Gastrocnemius medialis (tissue), 4 donors: Measurements from ENCODE around the gene SMG5. TPM values are rescaled to one million over a fixed set of nuclear protein-coding genes. Genes with fewer than 3 reads are reported as not detected.

Experiments
- ATAC-seq, 2 donors: fragments of 150-250 bp; one replicate each; pipeline ENCODE4 v1.9.1; 2016
- DNase-seq, 2 donors: peaks; one replicate each; pipeline ENCODE4 v3.0.0-alpha.2; 2019
- H3K27ac ChIP-seq, 4 donors: fragments of 200-600 bp; sonication (generic); 1 replicate in 1 of 4; 2 replicates in 3 of 4; pipeline ENCODE4 v1.5.1; 2016 to 2018; ENCODE audit warnings: mild to moderate bottlenecking in 2 of 4, moderate library complexity in 1 of 4
- H3K27me3 ChIP-seq, 3 donors: fragments of 200-600 bp; sonication (generic) in 2 of 3; 1 replicate in 1 of 3; 2 replicates in 2 of 3; pipeline versions ENCODE4 v1.5.1 to v1.6.0; 2016 to 2019; ENCODE audit warnings: mild to moderate bottlenecking in 1 of 3, moderate library complexity in 1 of 3
- H3K36me3 ChIP-seq, 2 donors: fragments of 200-600 bp; sonication (generic) in 1 of 2; one replicate each; pipeline ENCODE4 v1.5.1; 2017 to 2018
- H3K4me1 ChIP-seq, 2 donors: fragments of 200-600 bp; sonication (generic) in 1 of 2; one replicate each; pipeline ENCODE4 v1.5.1; 2016 to 2017; ENCODE audit warnings: mild to moderate bottlenecking in 2 of 2
- H3K4me3 ChIP-seq, 4 donors: fragments of 200-600 bp; sonication (generic) in 3 of 4; 1 replicate in 1 of 4; 2 replicates in 3 of 4; pipeline ENCODE4 v1.5.1; 2016 to 2019; ENCODE audit warnings: mild to moderate bottlenecking in 2 of 4
- H3K9me3 ChIP-seq, 3 donors: fragments of 200-600 bp; sonication (generic) in 2 of 3; 1 replicate in 1 of 3; 2 replicates in 2 of 3; pipeline ENCODE4 v1.5.1; 2016 to 2019
- CTCF ChIP-seq, 5 experiments: fragments of 450-650 bp in 3 of 5; fragments of 200-600 bp in 2 of 5; sonication (generic) in 2 of 5; IDR thresholded peaks in 4 of 5; conservative IDR thresholded peaks in 1 of 5; 1 replicate in 4 of 5; 2 replicates in 1 of 5; pipeline ENCODE4 v1.5.1; 2016 to 2019; ENCODE audit warnings: antibody characterized with exemption in 5 of 5, mild to moderate bottlenecking in 3 of 5, moderate library complexity in 3 of 5
- POLR2A ChIP-seq, 2 donors: fragments of 450-650 bp; IDR thresholded peaks; one replicate each; pipeline ENCODE4 v1.6.1; 2017; ENCODE audit warnings: antibody characterized with exemption in 2 of 2, mild to moderate bottlenecking in 2 of 2, moderate library complexity in 2 of 2
- in situ Hi-C, 4 donors: fragments of 200-750 bp; cut with MboI; loops; one replicate each; pipeline versions ENCODE4 v1.15.0 to v1.8.0; 2017; ENCODE audit warnings: low sequenced_read_pairs in 4 of 4
- intact Hi-C: fragments of 100-400 bp; cut with DNase I; formaldehyde crosslinking; loops from one replicate; pipeline ENCODE4 v1.15.1; 2023; ENCODE audit warnings: low total_unique reads
- total RNA-seq, 4 donors: library from RNA; depleted of rRNA; stranded (reverse); fragments of >200 nt; gene quantifications; one replicate each; pipeline versions ENCODE4 v1.1.0 to v1.2.3, GENCODE V29; 2016

The SMG5 gene
- total RNA-seq, 4 donors from 2014 or later: 47.4 to 83.1 (median 62.7) TPM

DNA sequence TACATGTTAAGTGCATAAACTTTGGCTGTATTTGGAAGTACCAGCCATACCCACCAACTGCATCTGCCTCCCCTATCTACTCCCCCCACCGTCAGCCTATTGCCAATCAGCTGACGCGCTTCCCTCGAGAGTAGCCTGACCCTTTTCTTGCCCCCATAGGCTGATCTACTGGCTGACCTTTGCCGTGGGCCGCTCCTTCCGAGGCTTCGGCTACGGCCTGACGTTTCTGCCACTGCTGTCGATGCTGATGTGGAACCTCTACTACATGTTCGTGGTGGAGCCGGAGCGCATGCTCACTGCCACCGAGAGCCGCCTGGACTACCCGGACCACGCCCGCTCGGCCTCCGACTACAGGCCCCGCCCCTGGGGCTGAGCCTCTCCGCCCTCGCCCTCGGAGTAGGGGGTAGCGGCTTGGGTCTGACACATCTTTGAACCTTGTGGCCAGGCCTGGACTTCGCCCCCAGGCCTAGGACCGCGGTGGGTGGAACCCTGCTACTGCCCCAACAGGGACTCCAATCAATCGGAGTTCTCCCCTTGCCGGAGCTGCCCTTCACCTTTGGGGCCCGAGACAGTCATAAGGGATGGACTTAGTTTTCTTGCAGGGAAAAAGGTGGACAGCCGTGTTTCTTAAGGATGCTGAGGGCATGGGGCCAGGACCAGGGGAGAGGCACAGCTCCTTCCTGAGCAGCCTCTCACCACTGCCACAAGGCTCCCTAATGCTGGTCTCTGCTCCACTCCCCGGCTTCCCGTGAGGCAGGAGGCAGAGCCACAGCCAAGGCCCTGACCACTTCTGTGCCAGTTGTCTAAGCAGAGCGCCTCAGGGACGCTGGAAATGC, 8.8 kb upstream of the SMG5 start:
- no peaks in the 10 kb centered on the region for H3K27me3 ChIP-seq
- DNase-seq: peak; percentile 74 to 75
- peak; percentile 46 to 55 for ATAC-seq
- peak overlapping the region; percentile 63 to 77 (median 74) for H3K27ac ChIP-seq
- peaks cover 5 to 14% of the 10 kb centered on the region in 2 donors for H3K4me1 ChIP-seq
- H3K4me3 ChIP-seq: peak overlapping the region; percentile 43 to 55 (median 47)
- no peaks in the 10 kb centered on the region for H3K36me3 ChIP-seq
- H3K9me3 ChIP-seq: no peaks in the 10 kb centered on the region
- TF ChIP-seq POLR2A (IDR thresholded peaks at IDR 0.05) (peak in 1 of 2 donors; percentile 31), CTCF (IDR thresholded peaks at IDR 0.05 in 4 of 5, conservative IDR thresholded peaks at IDR 0.05 in 1 of 5) (no peak)
- in situ Hi-C loops (no loop called here), intact Hi-C loops (no loop called here)

DNA sequence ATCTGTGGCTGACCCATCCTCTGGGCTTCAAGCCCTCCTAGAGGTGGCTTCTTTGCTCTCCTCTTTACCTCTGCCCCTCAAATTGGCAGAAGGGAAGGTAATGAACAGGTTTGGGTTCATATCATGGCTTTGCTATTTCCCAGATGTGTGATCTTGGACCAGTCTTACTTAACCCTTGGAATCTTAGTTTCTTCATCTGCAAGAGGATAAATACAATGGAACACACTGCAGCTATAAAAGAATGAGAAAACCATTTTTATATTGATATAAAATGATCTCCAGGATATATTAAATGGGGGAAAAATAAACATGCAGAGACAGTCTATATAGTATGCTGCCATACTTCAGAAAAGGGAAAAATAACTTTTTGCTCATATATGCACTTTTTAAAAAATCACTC, 7.2 kb upstream of the SMG5 start:
- Histone ChIP-seq H3K9me3 (no peaks in the 10 kb centered on the region), H3K27me3 (no peaks in the 10 kb centered on the region), H3K4me3 (no peak overlapping the region), H3K36me3 (no peaks in the 10 kb centered on the region), H3K27ac (no peak overlapping the region), H3K4me1 (peaks cover 3 to 6% of the 10 kb centered on the region in 2 donors)
- intact Hi-C loops (no loop called here), in situ Hi-C loops (no loop called here)
- ATAC-seq: no peak
- DNase-seq: no peak
- no peak for TF ChIP-seq POLR2A (IDR thresholded peaks at IDR 0.05)
- TF ChIP-seq CTCF (IDR thresholded peaks at IDR 0.05 in 4 of 5, conservative IDR thresholded peaks at IDR 0.05 in 1 of 5): no peak

- H3K4me1 ChIP-seq: peaks cover 17% of the 10 kb centered on the region in 2 donors
- no peaks in the 10 kb centered on the region for H3K36me3 ChIP-seq
- no peaks in the 10 kb centered on the region for H3K9me3 ChIP-seq
- intact Hi-C loops: no loop called here
- DNase-seq (no peak), ATAC-seq (no peak)
- no peak overlapping the region for H3K4me3 ChIP-seq
- no peak overlapping the region for H3K27ac ChIP-seq
- no peaks in the 10 kb centered on the region for H3K27me3 ChIP-seq
- TF ChIP-seq CTCF (IDR thresholded peaks at IDR 0.05 in 4 of 5, conservative IDR thresholded peaks at IDR 0.05 in 1 of 5) (no peak), POLR2A (IDR thresholded peaks at IDR 0.05) (no peak)
- in situ Hi-C loops: no loop called here
Measured at GRCh38 chr1:156286061-156286460, 3.4 kb upstream of the SMG5 start.

- no peaks in the 10 kb centered on the region for H3K27me3 ChIP-seq
Measured at GRCh38 chr1:156285437-156285836, 2.8 kb upstream of the SMG5 start.

More at GRCh38 chr1:156285437-156285836, 2.8 kb upstream of the SMG5 start:
- DNase-seq (no peak), ATAC-seq (no peak)
- Histone ChIP-seq H3K36me3 (no peaks in the 10 kb centered on the region), H3K4me3 (no peak overlapping the region), H3K27ac (no peak overlapping the region), H3K9me3 (no peaks in the 10 kb centered on the region), H3K4me1 (peaks cover 20 to 24% of the 10 kb centered on the region in 2 donors)
- intact Hi-C loops: no loop called here
- no peak for TF ChIP-seq CTCF (IDR thresholded peaks at IDR 0.05 in 4 of 5, conservative IDR thresholded peaks at IDR 0.05 in 1 of 5)
- no peak for TF ChIP-seq POLR2A (IDR thresholded peaks at IDR 0.05)
- in situ Hi-C loops: no loop called here
